ENCODE data around the gene GABRB3. TPM values are rescaled to one million over a fixed set of nuclear protein-coding genes. Genes with fewer than 3 reads are reported as not detected.

GABRB3 gene
- total and polyA plus RNA-seq, 2 donors from 2014 or later, result 4.7 to 6.9 TPM

DNA sequence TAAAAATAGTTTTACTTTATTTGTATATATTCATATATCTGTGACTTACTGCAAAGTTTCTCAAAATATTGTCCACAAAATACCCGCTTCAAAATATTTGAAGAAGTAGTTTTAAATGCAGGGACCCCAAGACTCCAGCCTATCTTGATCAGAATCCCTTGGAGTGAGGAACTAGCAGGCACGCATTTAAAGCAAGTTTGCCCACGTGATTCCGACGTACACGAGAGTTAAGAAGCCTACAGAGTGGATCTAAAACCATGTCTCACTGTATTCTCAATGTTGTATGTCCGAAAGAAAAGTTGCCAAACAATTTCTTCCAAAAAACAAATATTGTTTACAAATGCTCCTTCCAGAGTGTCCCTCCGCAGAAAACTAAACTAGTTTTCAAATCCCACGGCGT lies 1.7 kb downstream of the GABRB3 start:
- DNase-seq, result no peak
- Histone ChIP-seq H3K9ac (ENCODE audit: low read length in 3 of 3) (no peak overlapping the region), H3K36me3 (ENCODE audit: control insufficient read depth in 2 of 3, insufficient read depth in 3 of 3, low read length in 3 of 3) (no peaks in the 10 kb centered on the region), H3K27me3 (ENCODE audit: control insufficient read depth, insufficient read depth, low read length) (no peaks in the 10 kb centered on the region), H3K27ac (ENCODE audit: low read depth in 2 of 2, low read length in 2 of 2) (no peak overlapping the region), H3K9me3 (ENCODE audit: control insufficient read depth in 2 of 3, insufficient read depth in 1 of 3, low read length in 3 of 3) (no peaks in the 10 kb centered on the region), H3K4me1 (ENCODE audit: control insufficient read depth in 2 of 3, insufficient read depth in 2 of 3, low read depth in 1 of 3, low read length in 3 of 3) (no peaks in the 10 kb centered on the region), H3K4me3 (ENCODE audit: low read length in 3 of 3) (peak overlapping the region in 2 of 3 donors; percentile 32 to 50)
- FAIRE-seq, result no peak
- TF ChIP-seq, protein P1, sequence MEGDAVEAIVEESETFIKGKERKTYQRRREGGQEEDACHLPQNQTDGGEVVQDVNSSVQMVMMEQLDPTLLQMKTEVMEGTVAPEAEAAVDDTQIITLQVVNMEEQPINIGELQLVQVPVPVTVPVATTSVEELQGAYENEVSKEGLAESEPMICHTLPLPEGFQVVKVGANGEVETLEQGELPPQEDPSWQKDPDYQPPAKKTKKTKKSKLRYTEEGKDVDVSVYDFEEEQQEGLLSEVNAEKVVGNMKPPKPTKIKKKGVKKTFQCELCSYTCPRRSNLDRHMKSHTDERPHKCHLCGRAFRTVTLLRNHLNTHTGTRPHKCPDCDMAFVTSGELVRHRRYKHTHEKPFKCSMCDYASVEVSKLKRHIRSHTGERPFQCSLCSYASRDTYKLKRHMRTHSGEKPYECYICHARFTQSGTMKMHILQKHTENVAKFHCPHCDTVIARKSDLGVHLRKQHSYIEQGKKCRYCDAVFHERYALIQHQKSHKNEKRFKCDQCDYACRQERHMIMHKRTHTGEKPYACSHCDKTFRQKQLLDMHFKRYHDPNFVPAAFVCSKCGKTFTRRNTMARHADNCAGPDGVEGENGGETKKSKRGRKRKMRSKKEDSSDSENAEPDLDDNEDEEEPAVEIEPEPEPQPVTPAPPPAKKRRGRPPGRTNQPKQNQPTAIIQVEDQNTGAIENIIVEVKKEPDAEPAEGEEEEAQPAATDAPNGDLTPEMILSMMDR (IDR thresholded peaks at IDR 0.05; ENCODE audit: borderline replicate concordance, extremely low read depth, insufficient read depth), result no peak
- intact Hi-C loops (cut with DNase I), result no loop called here

DNA sequence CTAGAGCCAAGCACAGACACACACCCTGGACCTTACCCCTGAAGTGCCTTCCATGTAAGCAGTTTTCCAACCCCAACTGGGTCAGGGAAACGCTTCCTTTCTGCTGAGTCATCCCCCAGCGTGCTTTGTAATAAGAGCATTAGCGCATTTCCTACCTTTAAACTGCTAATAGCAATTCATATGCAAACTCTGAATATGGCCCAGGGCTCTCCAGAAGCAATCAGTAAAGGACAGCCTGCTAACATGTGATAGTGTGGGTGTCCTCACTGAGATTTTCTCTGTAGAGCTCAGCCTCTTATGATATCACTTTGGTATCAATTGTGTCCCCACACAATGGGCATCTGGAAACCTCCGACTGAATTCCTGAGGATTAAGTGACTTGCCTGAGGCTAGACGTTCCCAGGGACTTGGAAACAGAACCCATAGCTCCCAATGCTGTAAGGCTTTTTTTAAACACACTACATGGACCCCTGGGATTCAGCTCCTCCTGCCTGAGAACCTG lies 5.6 kb downstream of the GABRB3 start:
- TF ChIP-seq, protein P1 (IDR thresholded peaks at IDR 0.05; ENCODE audit: borderline replicate concordance, extremely low read depth, insufficient read depth), result no peak
- FAIRE-seq (no peak), DNase-seq (no peak)
- no peaks in the 10 kb centered on the region for H3K36me3 ChIP-seq (ENCODE audit: control insufficient read depth in 2 of 3, insufficient read depth in 3 of 3, low read length in 3 of 3)
- H3K27ac ChIP-seq (ENCODE audit: low read depth in 2 of 2, low read length in 2 of 2), result no peak overlapping the region
- no peaks in the 10 kb centered on the region for H3K4me1 ChIP-seq (ENCODE audit: control insufficient read depth in 2 of 3, insufficient read depth in 2 of 3, low read depth in 1 of 3, low read length in 3 of 3)
- intact Hi-C loops (cut with DNase I), result no loop called here
- H3K27me3 ChIP-seq (ENCODE audit: control insufficient read depth, insufficient read depth, low read length), result no peaks in the 10 kb centered on the region
- no peaks in the 10 kb centered on the region for H3K9me3 ChIP-seq (ENCODE audit: control insufficient read depth in 2 of 3, insufficient read depth in 1 of 3, low read length in 3 of 3)
- H3K4me3 ChIP-seq (ENCODE audit: low read length in 3 of 3), result no peak overlapping the region
- H3K9ac ChIP-seq (ENCODE audit: low read length in 3 of 3), result no peak overlapping the region

DNA sequence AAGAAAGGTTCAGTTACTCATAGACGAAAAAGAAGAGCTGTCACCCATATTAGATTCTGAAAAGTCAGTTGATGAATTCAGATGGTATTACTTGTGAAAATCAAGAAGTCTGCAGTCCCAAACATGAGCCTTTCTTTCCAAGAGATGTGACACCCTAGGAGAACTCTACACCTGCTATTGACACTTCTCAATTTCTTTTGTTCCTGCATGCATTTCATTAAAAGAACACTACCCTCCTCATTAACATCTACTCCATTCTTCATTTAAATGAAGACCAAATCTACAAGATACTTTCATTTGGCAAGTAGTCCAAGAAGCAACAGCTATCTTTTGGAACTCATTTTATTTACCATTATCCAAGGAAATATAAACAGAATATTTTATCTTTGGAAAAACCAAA lies 6.6 kb downstream of the GABRB3 start:
- FAIRE-seq, result no peak
- no peaks in the 10 kb centered on the region for H3K4me1 ChIP-seq (ENCODE audit: control insufficient read depth in 2 of 3, insufficient read depth in 2 of 3, low read depth in 1 of 3, low read length in 3 of 3)
- H3K27me3 ChIP-seq (ENCODE audit: control insufficient read depth, insufficient read depth, low read length), result no peaks in the 10 kb centered on the region
- H3K36me3 ChIP-seq (ENCODE audit: control insufficient read depth in 2 of 3, insufficient read depth in 3 of 3, low read length in 3 of 3), result no peaks in the 10 kb centered on the region
- H3K9ac ChIP-seq (ENCODE audit: low read length in 3 of 3), result no peak overlapping the region
- H3K27ac ChIP-seq (ENCODE audit: low read depth in 2 of 2, low read length in 2 of 2), result no peak overlapping the region
- no peak overlapping the region for H3K4me3 ChIP-seq (ENCODE audit: low read length in 3 of 3)
- H3K9me3 ChIP-seq (ENCODE audit: control insufficient read depth in 2 of 3, insufficient read depth in 1 of 3, low read length in 3 of 3), result no peaks in the 10 kb centered on the region
- DNase-seq, result no peak
- intact Hi-C loops (cut with DNase I), result no loop called here
- TF ChIP-seq, protein P1 (IDR thresholded peaks at IDR 0.05; ENCODE audit: borderline replicate concordance, extremely low read depth, insufficient read depth), result no peak

DNA sequence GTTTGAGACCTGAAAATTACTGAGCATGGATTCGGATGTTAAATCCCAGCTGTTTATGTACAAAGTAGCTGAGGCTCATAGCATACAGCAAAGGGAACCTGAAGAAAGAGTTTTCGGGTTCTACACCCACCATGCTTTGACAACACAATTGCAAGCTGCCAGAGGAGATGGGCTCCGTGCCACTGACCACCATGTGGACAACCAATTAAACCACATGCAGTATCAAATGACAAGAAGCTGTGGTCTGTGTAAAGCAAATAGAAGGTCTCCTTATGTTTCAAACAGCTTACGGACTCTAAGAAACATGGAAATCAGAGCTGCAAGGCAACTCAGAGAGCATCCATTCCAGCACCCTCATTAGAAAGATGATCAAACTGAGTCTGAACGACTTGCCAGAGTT lies 12.9 kb downstream of the GABRB3 start:
- intact Hi-C loops (cut with DNase I), result no loop called here
- no peaks in the 10 kb centered on the region for H3K9me3 ChIP-seq (ENCODE audit: control insufficient read depth in 2 of 3, insufficient read depth in 1 of 3, low read length in 3 of 3)
- FAIRE-seq, result no peak

More for the DNA sequence above, 12.9 kb downstream of the GABRB3 start:
- H3K27me3 ChIP-seq (ENCODE audit: control insufficient read depth, insufficient read depth, low read length), result no peaks in the 10 kb centered on the region
- H3K27ac ChIP-seq (ENCODE audit: low read depth in 2 of 2, low read length in 2 of 2), result no peak overlapping the region
- TF ChIP-seq, protein P1 (IDR thresholded peaks at IDR 0.05; ENCODE audit: borderline replicate concordance, extremely low read depth, insufficient read depth), result no peak
- H3K36me3 ChIP-seq (ENCODE audit: control insufficient read depth in 2 of 3, insufficient read depth in 3 of 3, low read length in 3 of 3), result no peaks in the 10 kb centered on the region
- no peaks in the 10 kb centered on the region for H3K4me1 ChIP-seq (ENCODE audit: control insufficient read depth in 2 of 3, insufficient read depth in 2 of 3, low read depth in 1 of 3, low read length in 3 of 3)
- H3K9ac ChIP-seq (ENCODE audit: low read length in 3 of 3), result no peak overlapping the region
- DNase-seq, result peak in 2 of 5 donors; percentile 19 to 31
- no peak overlapping the region for H3K4me3 ChIP-seq (ENCODE audit: low read length in 3 of 3)
